ENCODE measurements around the gene LIPG. TPM values are rescaled to one million over a fixed set of nuclear protein-coding genes. Genes with fewer than 3 reads are reported as not detected.

LIPG gene
- 0.09 to 0.34 TPM (median 0.18 TPM) in 5 replicates for total RNA-seq (2022; extraction: Qiagen RNA extraction)

DNA sequence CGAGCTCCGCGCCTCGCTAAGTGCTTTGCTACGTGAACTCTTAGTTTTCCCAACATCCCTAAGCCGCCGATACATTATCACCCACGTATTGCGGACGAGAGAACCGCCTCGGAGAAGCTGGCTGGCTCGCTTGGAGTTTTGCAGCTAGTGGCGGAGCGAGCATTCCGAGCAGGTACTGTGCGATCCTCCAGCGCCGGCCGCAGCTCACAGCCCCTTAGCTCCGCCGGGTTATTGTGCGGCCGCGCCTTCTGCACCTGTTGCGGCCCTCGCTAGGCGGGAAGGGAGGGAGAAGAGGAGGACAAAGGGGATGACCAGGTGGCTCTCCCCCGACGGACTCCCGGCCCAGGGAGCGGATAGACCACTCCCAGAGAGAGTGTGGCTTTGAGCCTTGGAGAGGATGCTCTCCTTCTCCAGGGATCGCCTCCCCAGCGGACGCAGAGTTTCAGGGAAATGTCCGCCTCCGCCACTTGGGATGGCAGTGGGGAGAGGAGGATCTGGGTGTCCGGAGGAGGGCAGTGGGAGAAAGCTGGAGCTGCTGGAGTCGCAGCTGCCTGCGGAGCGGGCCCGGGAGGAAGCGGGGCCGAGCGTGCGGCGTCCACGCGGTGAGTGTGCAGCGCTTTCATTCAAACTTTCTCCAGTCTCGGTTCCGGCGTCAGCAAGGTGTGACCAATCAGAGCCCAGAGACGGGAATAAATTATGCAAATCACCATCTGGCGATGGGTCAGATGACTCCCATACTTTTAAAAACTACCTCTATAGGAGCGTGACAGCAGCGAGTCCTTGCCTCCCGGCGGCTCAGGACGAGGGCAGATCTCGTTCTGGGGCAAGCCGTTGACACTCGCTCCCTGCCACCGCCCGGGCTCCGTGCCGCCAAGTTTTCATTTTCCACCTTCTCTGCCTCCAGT is at the start of gene LIPG:
Gene LIPG (plus strand): TSS at position 769 of the 905 bp plus-strand sequence. CDS start 252 bp downstream, outside the sequence.

Other genes starting within 250 kb of the LIPG start
- gene DYM, start 101.4 kb upstream of the LIPG start, total RNA-seq (2022; extraction: Qiagen RNA extraction): 8.5 to 15.8 TPM (median 10.4 TPM) in 5 replicates
- 16.4 to 25.3 TPM (median 20.1 TPM) in 5 replicates for gene C18orf32, start 74.8 kb upstream of the LIPG start, total RNA-seq (2022; extraction: Qiagen RNA extraction)
- 1,491 to 1,690 TPM (median 1,561 TPM) in 5 replicates for gene RPL17, start 69.6 kb upstream of the LIPG start, total RNA-seq (2022; extraction: Qiagen RNA extraction)